Gastrocnemius medialis (tissue), 4 donors: ENCODE data around the gene LDLRAD4.

ENCODE experiments used
- CTCF ChIP-seq, 5 experiments: fragments of 450-650 bp in 3 of 5; fragments of 200-600 bp in 2 of 5; sonication (generic) in 2 of 5; IDR thresholded peaks in 4 of 5; conservative IDR thresholded peaks in 1 of 5; 1 replicate in 4 of 5; 2 replicates in 1 of 5; pipeline ENCODE4 v1.5.1; 2016 to 2019; ENCODE audit warnings: antibody characterized with exemption in 5 of 5, mild to moderate bottlenecking in 3 of 5, moderate library complexity in 3 of 5
- POLR2A ChIP-seq, 2 donors: fragments of 450-650 bp; IDR thresholded peaks; one replicate each; pipeline ENCODE4 v1.6.1; 2017; ENCODE audit warnings: antibody characterized with exemption in 2 of 2, mild to moderate bottlenecking in 2 of 2, moderate library complexity in 2 of 2

GRCh38 chr18:13179566-13180113 is 38.9 kb upstream of the LDLRAD4 start:
- TF ChIP-seq CTCF (IDR thresholded peaks at IDR 0.05 in 4 of 5, conservative IDR thresholded peaks at IDR 0.05 in 1 of 5) (no peak), POLR2A (IDR thresholded peaks at IDR 0.05) (no peak)
